Hepatocyte (in vitro differentiated cells): ENCODE data around the gene FIBCD1. TPM values are rescaled to one million over a fixed set of nuclear protein-coding genes. Genes with fewer than 3 reads are reported as not detected.

Experiments used
- DNase-seq: peaks from one replicate; pipeline ENCODE4 v3.0.0-alpha.2; 2016; ENCODE audit warnings: low spot score
- H2AFZ ChIP-seq: fragments of 200-600 bp; sonication (generic); 2 replicates; pipeline ENCODE4 v1.6.0; 2016; ENCODE audit warnings: antibody characterized with exemption, mild to moderate bottlenecking
- H3K27ac ChIP-seq: fragments of 200-600 bp; sonication (generic); 2 replicates; pipeline ENCODE4 v1.5.1; 2016; ENCODE audit warnings: mild to moderate bottlenecking
- H3K27me3 ChIP-seq: fragments of 200-600 bp; sonication (generic); 2 replicates; pipeline ENCODE4 v1.6.1; 2016
- H3K36me3 ChIP-seq: fragments of 200-600 bp; sonication (generic); replicated peaks from 2 replicates; pipeline ENCODE4 v1.5.1; 2016; ENCODE audit warnings: low read depth; ENCODE audit not compliant: insufficient read depth
- H3K4me1 ChIP-seq: fragments of 200-600 bp; sonication (generic); 2 replicates; pipeline ENCODE4 v1.5.1; 2016; ENCODE audit warnings: mild to moderate bottlenecking, moderate library complexity; ENCODE audit not compliant: insufficient read depth
- H3K4me2 ChIP-seq: fragments of 200-600 bp; sonication (generic); 2 replicates; pipeline ENCODE4 v1.6.0; 2016
- H3K4me3 ChIP-seq: fragments of 200-600 bp; sonication (generic); 2 replicates; pipeline ENCODE4 v1.5.1; 2016; ENCODE audit warnings: mild to moderate bottlenecking
- H3K79me2 ChIP-seq: fragments of 200-600 bp; sonication (generic); 2 replicates; pipeline ENCODE4 v1.6.0; 2017; ENCODE audit warnings: mild to moderate bottlenecking
- H3K9me2 ChIP-seq: fragments of 200-600 bp; sonication (generic); replicated peaks from 2 replicates; pipeline ENCODE4 v1.6.0; 2017; ENCODE audit warnings: mild to moderate bottlenecking; ENCODE audit not compliant: insufficient read depth
- H3K9me3 ChIP-seq: fragments of 200-600 bp; sonication (generic); 2 replicates; pipeline ENCODE4 v1.5.1; 2016; ENCODE audit warnings: low read depth, mild to moderate bottlenecking
- H4K20me1 ChIP-seq: fragments of 200-600 bp; sonication (generic); 2 replicates; pipeline ENCODE4 v1.6.0; 2016; ENCODE audit warnings: mild to moderate bottlenecking; ENCODE audit not compliant: insufficient read depth, poor library complexity, severe bottlenecking
- CTCF ChIP-seq: fragments of 200-600 bp; sonication (generic); IDR thresholded peaks from 2 replicates; pipeline ENCODE4 v1.5.1; 2016; ENCODE audit warnings: antibody characterized with exemption, mild to moderate bottlenecking; ENCODE audit not compliant: poor library complexity
- EZH2 ChIP-seq: fragments of 200-600 bp; sonication (generic); IDR thresholded peaks from 2 replicates; pipeline ENCODE4 v1.6.1; 2016; ENCODE audit warnings: antibody characterized with exemption, mild to moderate bottlenecking, borderline replicate concordance
- EZH2phosphoT487 ChIP-seq: fragments of 200-600 bp; sonication (generic); IDR thresholded peaks from one replicate; pipeline ENCODE4 v1.6.1; 2018; ENCODE audit warnings: antibody characterized with exemption, mild to moderate bottlenecking, low read depth, moderate library complexity; ENCODE audit not compliant: unreplicated experiment, severe bottlenecking
- WGBS: methylation state at CpG from one replicate; pipeline ENCODE4 v1.1.6; 2016; ENCODE audit warnings: low lambda C conversion rate; ENCODE audit errors: missing lambda C conversion rate; 5-methylcytosine and 5-hydroxymethylcytosine counted together
- polyA plus RNA-seq: library from polyadenylated mRNA; unstranded; fragments of >200 nt; fragmentation: Nextera tagmentation; extraction: Ambion mirVana; gene quantifications from 2 replicates; pipeline ENCODE4 v1.2.1, GENCODE V29; 2016
- total RNA-seq: library from RNA; depleted of rRNA; stranded (reverse); fragments of >200 nt; gene quantifications from 2 replicates; pipeline ENCODE4 v1.2.3, GENCODE V29; 2014

FIBCD1 gene
- total and polyA plus RNA-seq, 2 experiments from 2014 or later, result 0.33 TPM; not detected in 1

GRCh38 chr9:130872508-130872907 is 66.5 kb downstream of the FIBCD1 start:
- WGBS, result 93% methylated on average over 9 of the region's 9 CpGs
- H3K4me1 ChIP-seq, result peaks cover 8% of the 10 kb centered on the region
- no peak overlapping the region for H3K27ac ChIP-seq
- H3K9me2 ChIP-seq, result no peaks in the 10 kb centered on the region
- H3K79me2 ChIP-seq, result peaks cover 50% of the 10 kb centered on the region
- H3K9me3 ChIP-seq, result no peaks in the 10 kb centered on the region
- DNase-seq, result no peak
- H3K27me3 ChIP-seq, result no peaks in the 10 kb centered on the region
- no peak overlapping the region for H3K4me3 ChIP-seq
- no peak overlapping the region for H2AFZ ChIP-seq
- H3K4me2 ChIP-seq, result no peak overlapping the region
- H4K20me1 ChIP-seq, result peaks cover 42% of the 10 kb centered on the region
- no peak for TF ChIP-seq EZH2phosphoT487
- no peak for TF ChIP-seq EZH2
- no peak for TF ChIP-seq CTCF
- H3K36me3 ChIP-seq, result no peaks in the 10 kb centered on the region

GRCh38 chr9:130872093-130872492 is 67.0 kb downstream of the FIBCD1 start:
- H3K27ac ChIP-seq, result no peak overlapping the region
- peaks cover 8% of the 10 kb centered on the region for H3K4me1 ChIP-seq
- H4K20me1 ChIP-seq, result peaks cover 46% of the 10 kb centered on the region
- H3K4me2 ChIP-seq, result no peak overlapping the region
- TF ChIP-seq EZH2 (no peak), CTCF (no peak), EZH2phosphoT487 (no peak)
- no peaks in the 10 kb centered on the region for H3K36me3 ChIP-seq
- no peaks in the 10 kb centered on the region for H3K27me3 ChIP-seq
- no peaks in the 10 kb centered on the region for H3K9me2 ChIP-seq
- no peak overlapping the region for H3K4me3 ChIP-seq
- DNase-seq, result no peak
- H3K79me2 ChIP-seq, result peaks cover 54% of the 10 kb centered on the region
- H2AFZ ChIP-seq, result no peak overlapping the region
- 97% methylated on average over 15 of the region's 15 CpGs for WGBS
- H3K9me3 ChIP-seq, result no peaks in the 10 kb centered on the region

GRCh38 chr9:130871395-130872062 is 67.5 kb downstream of the FIBCD1 start:
- H2AFZ ChIP-seq, result no peak overlapping the region
- H3K79me2 ChIP-seq, result peaks cover 59% of the 10 kb centered on the region
- H3K4me2 ChIP-seq, result no peak overlapping the region
- H3K4me1 ChIP-seq, result peaks cover 8% of the 10 kb centered on the region
- H3K9me3 ChIP-seq, result no peaks in the 10 kb centered on the region
- H3K27ac ChIP-seq, result no peak overlapping the region
- TF ChIP-seq CTCF (no peak), EZH2 (no peak), EZH2phosphoT487 (no peak)
- no peak for DNase-seq
- H3K9me2 ChIP-seq, result no peaks in the 10 kb centered on the region
- peaks cover 52% of the 10 kb centered on the region for H4K20me1 ChIP-seq
- H3K27me3 ChIP-seq, result no peaks in the 10 kb centered on the region
- 93% methylated on average over 10 of the region's 10 CpGs for WGBS
- no peak overlapping the region for H3K4me3 ChIP-seq
- H3K36me3 ChIP-seq, result no peaks in the 10 kb centered on the region
